HepG2 (cell line): ENCODE results near the gene CCL24. TPM values are rescaled to one million over a fixed set of nuclear protein-coding genes. Genes with fewer than 3 reads are reported as not detected.

Source experiments
- ATAC-seq: fragments of 200-7000 bp; cut with Tn5 transposase; 3 replicates; pipeline ENCODE4 v1.9.1; 2020; ENCODE audit warnings: mild to moderate bottlenecking, moderate library complexity
- BruUV-seq: library from RNA; stranded (reverse); fragments of 400-500 nt; replicated peaks from 2 replicates; lab custom pipeline; 2021; lab: Mats Ljungman, UMichigan
- CTCF ChIA-PET: fragments of 300-600 bp; formaldehyde crosslinking; extraction: SDS; loops from one replicate; lab custom pipeline; 2021; ENCODE audit warnings: low total read pairs, inconsistent platforms, low intra/inter-chr PET ratio; lab: Yijun Ruan, JAX
- POLR2A ChIA-PET: fragments of 350-600 bp; sonication (Branson Sonifier 250); formaldehyde crosslinking; loops from one replicate; lab custom pipeline; 2020; ENCODE audit warnings: antibody characterized with exemption, inconsistent platforms; lab: Yijun Ruan, JAX
- DNase-seq: peaks from one replicate; pipeline ENCODE4 v3.0.0-alpha.2; 2015; ENCODE audit warnings: low spot score
- FAIRE-seq: peaks from 3 replicates; lab custom pipeline; 2011; peaks lifted over from hg19 to GRCh38; lab: Jason Lieb, UNC
- H2AFZ ChIP-seq: one replicate; pipeline ENCODE4 v1.6.1; 2011; ENCODE audit warnings: low read length, inconsistent platforms
- H3K27ac ChIP-seq: fragments of 300-600 bp; 3 replicates; pipeline ENCODE4 v1.8.0; 2011; ENCODE audit warnings: mixed run types, mild to moderate bottlenecking, mixed read lengths, low read length, inconsistent platforms; ENCODE audit not compliant: insufficient read depth; ENCODE audit errors: extremely low read length
- H3K27me3 ChIP-seq, 2 experiments: fragments of 200-600 bp in 1 of 2; 2 replicates in 1 of 2; 3 replicates in 1 of 2; pipeline versions ENCODE4 v1.6.0 to v1.8.0; 2011; ENCODE audit warnings: low read length in 2 of 2, mild to moderate bottlenecking in 2 of 2, moderate library complexity in 2 of 2, inconsistent platforms in 1 of 2; ENCODE audit not compliant: insufficient read depth in 2 of 2, control insufficient read depth in 1 of 2
- H3K36me3 ChIP-seq, 2 experiments: fragments of 200-600 bp in 1 of 2; replicated peaks in 1 of 2; 2 replicates in 1 of 2; 3 replicates in 1 of 2; pipeline versions ENCODE4 v1.5.1 to v1.8.0; 2011; ENCODE audit warnings: low read length in 2 of 2, inconsistent platforms in 1 of 2; ENCODE audit not compliant: insufficient read depth in 2 of 2, control insufficient read depth in 1 of 2
- H3K4me1 ChIP-seq: 2 replicates; pipeline ENCODE4 v1.5.1; 2012; ENCODE audit warnings: low read length, inconsistent platforms; ENCODE audit not compliant: insufficient read depth
- H3K4me2 ChIP-seq: 2 replicates; pipeline ENCODE4 v1.6.0; 2011; ENCODE audit warnings: low read depth, low read length, inconsistent platforms
- H3K4me3 ChIP-seq, 3 experiments: fragments of 200-600 bp in 1 of 3; sonication (generic), shearing (Covaris generic) in 1 of 3; replicated peaks in 1 of 3; 2 replicates each; pipeline ENCODE4 v1.5.1; 2011 to 2016; ENCODE audit warnings: low read length in 3 of 3, inconsistent platforms in 2 of 3, low read depth in 2 of 3, mild to moderate bottlenecking in 2 of 3, control low read depth in 1 of 3, mixed read lengths in 1 of 3; ENCODE audit not compliant: insufficient read depth in 1 of 3
- H3K79me2 ChIP-seq: one replicate; pipeline ENCODE4 v1.6.1; 2011; ENCODE audit warnings: low read length, inconsistent platforms; ENCODE audit not compliant: insufficient read depth
- H3K9ac ChIP-seq: 2 replicates; pipeline ENCODE4 v1.6.0; 2011; ENCODE audit warnings: mild to moderate bottlenecking, low read depth, low read length, inconsistent platforms; ENCODE audit not compliant: insufficient read depth
- H3K9me3 ChIP-seq: 2 replicates; pipeline ENCODE4 v1.5.1; 2012; ENCODE audit warnings: mild to moderate bottlenecking, low read length
- H4K20me1 ChIP-seq: 2 replicates; pipeline ENCODE4 v1.6.0; 2011; ENCODE audit warnings: inconsistent platforms, mild to moderate bottlenecking, low read length, moderate library complexity; ENCODE audit not compliant: insufficient read depth
- ARHGAP35 ChIP-seq: sonication (generic); formaldehyde crosslinking; IDR thresholded peaks from 2 replicates; pipeline ENCODE4 v1.9.0; 2022; ENCODE audit warnings: mild to moderate bottlenecking, inconsistent platforms, moderate library complexity, missing genetic modification reagents, borderline replicate concordance
- CBX5 ChIP-seq: sonication (generic); formaldehyde crosslinking; IDR thresholded peaks from 2 replicates; pipeline ENCODE4 v1.4.0; 2020; ENCODE audit warnings: missing genetic modification reagents, borderline replicate concordance
- GFI1 ChIP-seq: sonication (generic); formaldehyde crosslinking; IDR thresholded peaks from 2 replicates; pipeline ENCODE4 v1.5.0; 2020; ENCODE audit warnings: missing genetic modification reagents, mild to moderate bottlenecking, borderline replicate concordance
- IRF1 ChIP-seq: sonication (generic); formaldehyde crosslinking; IDR thresholded peaks from 2 replicates; pipeline ENCODE4 v1.4.0; 2020; ENCODE audit warnings: low read depth, mild to moderate bottlenecking, missing genetic modification reagents
- SP2 ChIP-seq: sonication (generic); formaldehyde crosslinking; IDR thresholded peaks from 2 replicates; pipeline ENCODE4 v1.5.1; 2020; ENCODE audit warnings: mild to moderate bottlenecking, missing genetic modification reagents
- TMF1 ChIP-seq: sonication (generic); formaldehyde crosslinking; IDR thresholded peaks from 2 replicates; pipeline ENCODE4 v1.8.1; 2022; ENCODE audit warnings: low read depth, missing genetic modification reagents
- ZBTB7B ChIP-seq: sonication (generic); formaldehyde crosslinking; IDR thresholded peaks from 2 replicates; pipeline ENCODE4 v1.4.0; 2020; ENCODE audit warnings: missing genetic modification reagents
- ZNF24 ChIP-seq: fragments of 450-650 bp; IDR thresholded peaks from 2 replicates; pipeline ENCODE4 v1.6.1; 2017; ENCODE audit warnings: antibody characterized with exemption, mild to moderate bottlenecking
- ZNF296 ChIP-seq: sonication (generic); formaldehyde crosslinking; conservative IDR thresholded peaks from 2 replicates; pipeline ENCODE4 v1.5.0; 2020; ENCODE audit warnings: mild to moderate bottlenecking, missing genetic modification reagents
- ZNF552 ChIP-seq: sonication (generic); formaldehyde crosslinking; IDR thresholded peaks from 2 replicates; pipeline ENCODE4 v1.9.0; 2022; ENCODE audit warnings: missing genetic modification reagents, mild to moderate bottlenecking, borderline replicate concordance
- ZNF614 ChIP-seq: IDR thresholded peaks from 2 replicates; pipeline ENCODE4 v1.6.1; 2018; ENCODE audit warnings: missing biosample characterization, missing genetic modification reagents, inconsistent platforms, borderline replicate concordance
- ZNF670 ChIP-seq: sonication (generic); formaldehyde crosslinking; IDR thresholded peaks from 2 replicates; pipeline ENCODE4 v1.8.0; 2022; ENCODE audit warnings: mild to moderate bottlenecking, missing genetic modification reagents, borderline replicate concordance
- ZNF749 ChIP-seq: sonication (generic); formaldehyde crosslinking; IDR thresholded peaks from 2 replicates; pipeline ENCODE4 v1.8.0; 2022; ENCODE audit warnings: mild to moderate bottlenecking, missing genetic modification reagents, moderate library complexity, borderline replicate concordance
- in situ Hi-C: cut with HindIII; loops from 2 replicates; pipeline ENCODE4 v1.10.0; 2017; ENCODE audit warnings: low pct_unique_long_range_greater_than_20kb; ENCODE audit not compliant: extremely low pct_ligation_motif_present
- intact Hi-C: fragments of 100-400 bp; cut with micrococcal nuclease; formaldehyde crosslinking; loops from one replicate; pipeline ENCODE4 v1.10.0; 2022; ENCODE audit not compliant: unreplicated experiment
- polyA plus RNA-seq, 8 experiments: library from polyadenylated mRNA; depleted of rRNA in 3 of 8; stranded (reverse) in 7 of 8; unstranded in 1 of 8; fragments of >200 nt; fragmentation: Illumina TruSeq in 4 of 8; extraction: Trizol in 4 of 8; gene quantifications; 2 replicates each; pipeline versions ENCODE4 v1.2.1 to v1.2.3, GENCODE V29; 2011 to 2016; ENCODE audit warnings: low read depth in 4 of 8, missing spikeins in 1 of 8, mixed read lengths in 1 of 8; ENCODE audit not compliant: insufficient read depth in 1 of 8
- total RNA-seq, 5 experiments: library from RNA; depleted of rRNA; stranded (reverse); fragments of >200 nt; fragmentation: Illumina TruSeq; extraction: Trizol; gene quantifications; 2 replicates each; pipeline ENCODE4 v1.2.3, GENCODE V29; 2016; ENCODE audit warnings: low read depth in 1 of 5
- TF ChIP-seq, protein P1 (sequence below): sonication (generic); formaldehyde crosslinking; IDR thresholded peaks from 2 replicates; pipeline ENCODE4 v1.9.0; 2021; ENCODE audit warnings: missing genetic modification reagents, mild to moderate bottlenecking, borderline replicate concordance

Gene CCL24
- total and polyA plus RNA-seq, 2 of the 13 experiments (the other 11 are each of a cell fraction or from before 2014, with no cell fraction given), result not detected

DNA sequence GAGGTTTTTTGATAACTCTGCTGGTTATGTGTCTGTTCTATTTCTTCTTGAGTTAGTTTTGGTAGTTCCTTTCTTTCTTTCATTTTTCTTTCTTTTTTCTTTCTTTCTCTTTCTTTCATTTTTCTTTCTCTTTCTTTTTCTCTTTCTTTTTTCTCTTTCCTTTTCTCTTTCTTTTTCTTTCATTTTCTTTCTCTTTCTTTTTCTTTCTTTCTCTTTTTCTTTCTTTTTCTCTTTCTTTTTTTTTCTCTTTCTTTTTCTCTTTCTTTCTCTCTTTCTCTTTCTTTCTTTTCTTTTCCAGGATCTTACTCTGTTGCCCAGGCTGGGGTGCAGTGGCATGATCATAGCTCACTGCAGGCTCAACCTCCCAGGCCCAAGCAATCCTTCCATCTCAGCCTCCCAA is 44.8 kb upstream of the CCL24 start:
- no peak for FAIRE-seq

More for the DNA sequence above, 44.8 kb upstream of the CCL24 start:
- no peak overlapping the region for H3K9ac ChIP-seq
- H3K4me2 ChIP-seq, result no peak overlapping the region
- CTCF ChIA-PET, result no interaction called here
- no peak overlapping the region for H3K4me3 ChIP-seq
- no peaks in the 10 kb centered on the region for H3K9me3 ChIP-seq
- TF ChIP-seq ZNF614 (CRISPR knock-in tag) (no peak), ZNF552 (no peak), GFI1 (CRISPR knock-in tag) (no peak), ZNF749 (CRISPR knock-in tag) (no peak), SP2 (no peak), ZBTB7B (CRISPR knock-in tag) (no peak), ZNF24 (no peak), ZNF296 (CRISPR knock-in tag) (no peak), IRF1 (CRISPR knock-in tag) (no peak), ARHGAP35 (CRISPR knock-in tag) (no peak), TMF1 (CRISPR knock-in tag) (no peak), ZNF670 (no peak), CBX5 (CRISPR knock-in tag) (no peak)
- TF ChIP-seq, protein P1, sequence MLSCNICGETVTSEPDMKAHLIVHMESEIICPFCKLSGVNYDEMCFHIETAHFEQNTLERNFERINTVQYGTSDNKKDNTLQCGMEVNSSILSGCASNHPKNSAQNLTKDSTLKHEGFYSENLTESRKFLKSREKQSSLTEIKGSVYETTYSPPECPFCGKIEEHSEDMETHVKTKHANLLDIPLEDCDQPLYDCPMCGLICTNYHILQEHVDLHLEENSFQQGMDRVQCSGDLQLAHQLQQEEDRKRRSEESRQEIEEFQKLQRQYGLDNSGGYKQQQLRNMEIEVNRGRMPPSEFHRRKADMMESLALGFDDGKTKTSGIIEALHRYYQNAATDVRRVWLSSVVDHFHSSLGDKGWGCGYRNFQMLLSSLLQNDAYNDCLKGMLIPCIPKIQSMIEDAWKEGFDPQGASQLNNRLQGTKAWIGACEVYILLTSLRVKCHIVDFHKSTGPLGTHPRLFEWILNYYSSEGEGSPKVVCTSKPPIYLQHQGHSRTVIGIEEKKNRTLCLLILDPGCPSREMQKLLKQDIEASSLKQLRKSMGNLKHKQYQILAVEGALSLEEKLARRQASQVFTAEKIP (CRISPR knock-in tag), result no peak
- TF ChIP-seq, all 625 proteins: peak for 0
- intact Hi-C loops, result no loop called here
- DNase-seq, result no peak
- peaks cover 8% of the 10 kb centered on the region for H3K4me1 ChIP-seq
- H3K79me2 ChIP-seq, result no peaks in the 10 kb centered on the region
- no peak overlapping the region for H2AFZ ChIP-seq
- BruUV-seq, result no TSS peak
- no peak overlapping the region for H3K27ac ChIP-seq
- POLR2A ChIA-PET, result no interaction called here
- H3K27me3 ChIP-seq, result no peaks in the 10 kb centered on the region
- no peaks in the 10 kb centered on the region for H3K36me3 ChIP-seq
- no peaks in the 10 kb centered on the region for H4K20me1 ChIP-seq
- in situ Hi-C loops, result no loop called here
- ATAC-seq, result no peak
